C4-2B (cell line): ENCODE data around the gene SNTG2.

ENCODE experiments used
- H3K27ac ChIP-seq: fragments of 450-650 bp; 2 replicates; pipeline ENCODE4 v1.5.1; 2017
- CTCF ChIP-seq: fragments of 450-650 bp; conservative IDR thresholded peaks from 2 replicates; pipeline ENCODE4 v1.5.1; 2017; ENCODE audit warnings: mild to moderate bottlenecking
- ZFX ChIP-seq: fragments of 450-650 bp; IDR thresholded peaks from 2 replicates; pipeline ENCODE4 v1.6.1; 2017

Gene SNTG2

GRCh38 chr2:1068822-1069221 is 118.2 kb downstream of the SNTG2 start:
- no peak for TF ChIP-seq CTCF
- TF ChIP-seq ZFX = no peak

GRCh38 chr2:1069847-1070246 is 119.2 kb downstream of the SNTG2 start:
- TF ChIP-seq CTCF (no peak), ZFX (no peak)
- no peak overlapping the region for H3K27ac ChIP-seq

More at GRCh38 chr2:1068822-1069221, 118.2 kb downstream of the SNTG2 start:
- H3K27ac ChIP-seq = no peak overlapping the region

- TF ChIP-seq ZFX (no peak), CTCF (no peak; the same call in 1 of the 2 replicates)
- H3K27ac ChIP-seq = no peak overlapping the region
Observed at GRCh38 chr2:1070601-1071000, 120.0 kb downstream of the SNTG2 start.

GRCh38 chr2:1071650-1072049 is 121.0 kb downstream of the SNTG2 start:
- H3K27ac ChIP-seq = no peak overlapping the region
- TF ChIP-seq ZFX = no peak
- no peak for TF ChIP-seq CTCF

GRCh38 chr2:1072250-1072649 is 121.6 kb downstream of the SNTG2 start:
- TF ChIP-seq ZFX = no peak
- TF ChIP-seq CTCF = no peak
- H3K27ac ChIP-seq = no peak overlapping the region

- TF ChIP-seq CTCF (no peak), ZFX (no peak)
Observed at GRCh38 chr2:1077911-1078310, 127.3 kb downstream of the SNTG2 start.

GRCh38 chr2:1078326-1078725 is 127.7 kb downstream of the SNTG2 start:
- no peak for TF ChIP-seq ZFX
- TF ChIP-seq CTCF = no peak
- H3K27ac ChIP-seq = no peak overlapping the region

More at GRCh38 chr2:1077911-1078310, 127.3 kb downstream of the SNTG2 start:
- no peak overlapping the region for H3K27ac ChIP-seq
